PC-3 (cell line): ENCODE results near the gene KCNK6. TPM values are rescaled to one million over a fixed set of nuclear protein-coding genes. Genes with fewer than 3 reads are reported as not detected.

Source experiments
- ATAC-seq: fragments of 200-7000 bp; cut with Tn5 transposase; 2 replicates; pipeline ENCODE4 v1.9.1; 2020; ENCODE audit warnings: mild to moderate bottlenecking, moderate library complexity
- BruUV-seq: library from RNA; stranded (reverse); fragments of 400-500 nt; replicated peaks from 2 replicates; lab custom pipeline; 2021; lab: Mats Ljungman, UMichigan
- CTCF ChIA-PET: fragments of 300-600 bp; sonication (Branson Sonifier 250); formaldehyde crosslinking; loops from one replicate; lab custom pipeline; 2022; ENCODE audit warnings: antibody characterized with exemption; lab: Charles Lee
- POLR2A ChIA-PET: fragments of 300-600 bp; sonication (Branson Sonifier 250); formaldehyde crosslinking; loops from one replicate; lab custom pipeline; 2022; ENCODE audit warnings: antibody characterized with exemption; ENCODE audit not compliant: unreplicated experiment; lab: Charles Lee
- DNase-seq: peaks from one replicate; pipeline ENCODE4 v3.0.0-alpha.2; 2015
- H2AFZ ChIP-seq: fragments of 300-600 bp; sonication (generic); 2 replicates; pipeline ENCODE4 v1.6.0; 2016; ENCODE audit warnings: antibody characterized with exemption, low read length
- H3F3A ChIP-seq: fragments of 300-600 bp; sonication (generic); one replicate; pipeline ENCODE4 v1.6.0; 2017; ENCODE audit warnings: antibody characterized with exemption, low read length, control low read depth, mild to moderate bottlenecking; ENCODE audit not compliant: unreplicated experiment
- H3K27ac ChIP-seq: fragments of 300-600 bp; sonication (generic); 2 replicates; pipeline ENCODE4 v1.5.1; 2016; ENCODE audit warnings: mild to moderate bottlenecking, low read length
- H3K27me3 ChIP-seq: fragments of 300-600 bp; sonication (generic); 2 replicates; pipeline ENCODE4 v1.6.1; 2016; ENCODE audit warnings: low read length, mixed read lengths
- H3K36me3 ChIP-seq: fragments of 300-600 bp; sonication (generic); 2 replicates; pipeline ENCODE4 v1.6.1; 2016; ENCODE audit warnings: low read depth, mixed run types, low read length, mixed read lengths
- H3K4me1 ChIP-seq: fragments of 300-600 bp; sonication (generic); 2 replicates; pipeline ENCODE4 v1.5.1; 2016; ENCODE audit warnings: low read length; ENCODE audit not compliant: insufficient read depth
- H3K4me2 ChIP-seq: fragments of 300-600 bp; sonication (generic); 2 replicates; pipeline ENCODE4 v1.6.0; 2016; ENCODE audit warnings: low read length
- H3K4me3 ChIP-seq: fragments of 300-600 bp; sonication (generic); 2 replicates; pipeline ENCODE4 v1.5.1; 2016; ENCODE audit warnings: mild to moderate bottlenecking, low read length, mixed read lengths
- H3K79me2 ChIP-seq: fragments of 300-600 bp; sonication (generic); 2 replicates; pipeline ENCODE4 v1.6.1; 2017; ENCODE audit warnings: low read length, mixed read lengths
- H3K9ac ChIP-seq: fragments of 300-600 bp; sonication (generic); 2 replicates; pipeline ENCODE4 v1.6.0; 2016; ENCODE audit warnings: mild to moderate bottlenecking, low read length
- H3K9me2 ChIP-seq: fragments of 300-600 bp; sonication (generic); replicated peaks from 2 replicates; pipeline ENCODE4 v1.6.1; 2016; ENCODE audit warnings: mixed run types, low read length, mixed read lengths
- H3K9me3 ChIP-seq: fragments of 300-600 bp; sonication (generic); 2 replicates; pipeline ENCODE4 v1.6.1; 2016; ENCODE audit warnings: low read length, mixed read lengths
- H4K20me1 ChIP-seq: fragments of 300-600 bp; sonication (generic); 2 replicates; pipeline ENCODE4 v1.6.1; 2016; ENCODE audit warnings: low read length, mixed read lengths
- EZH2 ChIP-seq: fragments of 300-600 bp; sonication (generic); IDR thresholded peaks from one replicate; pipeline ENCODE4 v1.6.1; 2017; ENCODE audit warnings: antibody characterized with exemption, mild to moderate bottlenecking, low read length; ENCODE audit not compliant: unreplicated experiment
- EZH2phosphoT487 ChIP-seq: fragments of 300-600 bp; sonication (generic); IDR thresholded peaks from 2 replicates; pipeline ENCODE4 v1.6.1; 2018; ENCODE audit warnings: mild to moderate bottlenecking, antibody characterized with exemption, low read length, borderline replicate concordance
- intact Hi-C: fragments of 100-400 bp; cut with micrococcal nuclease; formaldehyde crosslinking; loops from 2 replicates; pipeline ENCODE4 v1.9.0; 2023
- total RNA-seq: library from RNA; depleted of rRNA; stranded (reverse); fragments of >200 nt; gene quantifications from 2 replicates; pipeline ENCODE4 v1.2.3, GENCODE V29; 2014
- TF ChIP-seq, protein P1 (sequence below): fragments of 300-600 bp; sonication (generic); conservative IDR thresholded peaks from 2 replicates; pipeline ENCODE4 v1.5.1; 2017; ENCODE audit warnings: antibody characterized with exemption, low read depth, mild to moderate bottlenecking, low read length

KCNK6 gene
- total RNA-seq, 1 experiment from 2014 or later: 3.3 TPM

GRCh38 chr19:38277549-38277948 is 42.1 kb upstream of the KCNK6 start:
- no peak overlapping the region for H3K9ac ChIP-seq
- DNase-seq: peak; percentile 84
- peak; percentile 42 for ATAC-seq

DNA sequence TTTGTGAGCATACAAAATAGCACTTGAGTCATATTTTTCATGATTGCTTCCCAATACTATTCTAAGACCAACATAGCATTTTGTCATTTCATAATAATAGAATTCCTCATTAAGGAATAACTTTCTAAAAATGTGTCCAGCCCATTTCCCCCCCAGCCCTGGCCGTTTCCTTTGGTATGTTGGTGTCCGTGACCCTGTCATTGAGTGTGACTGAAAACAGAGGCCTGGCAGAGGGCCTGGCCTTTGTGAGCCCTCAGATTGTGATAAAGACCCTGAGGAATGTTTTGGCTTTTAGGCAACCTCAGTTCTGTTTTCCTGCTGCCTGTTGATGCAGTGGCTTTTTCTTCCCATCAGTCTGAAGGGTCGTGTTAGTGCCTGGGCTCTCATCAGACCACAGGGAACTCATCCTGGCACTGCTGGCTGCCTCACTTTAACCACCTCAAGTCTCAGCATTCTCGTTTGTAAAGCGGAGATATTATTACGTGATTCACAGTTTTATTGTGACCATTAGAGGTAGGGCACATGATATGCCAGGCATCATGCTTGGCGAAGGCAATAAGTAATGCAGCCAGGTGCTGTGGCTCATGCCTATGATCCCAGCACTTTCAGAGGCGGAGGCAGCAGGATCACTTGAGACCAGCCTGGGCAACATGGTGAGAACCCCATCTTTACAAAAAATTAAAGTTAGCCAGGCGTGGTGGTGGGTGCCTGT is 41.5 kb upstream of the KCNK6 start:
- DNase-seq (peak; percentile 17), ATAC-seq (peak; percentile 48)
- H3K27me3 ChIP-seq: no peaks in the 10 kb centered on the region
- H3F3A ChIP-seq: peaks cover 3% of the 10 kb centered on the region
- H3K4me2 ChIP-seq: peak overlapping the region; percentile 78
- peaks cover 31% of the 10 kb centered on the region for H3K4me1 ChIP-seq
- H3K9me2 ChIP-seq: no peaks in the 10 kb centered on the region
- CTCF ChIA-PET: no interaction called here
- POLR2A ChIA-PET: interaction anchor here (0.7 kb wide), 1 partner anchor 27 kb away, joined by 8 read pairs; no protein-coding TSS in a partner anchor
- BruUV-seq: no TSS peak
- intact Hi-C loops: no loop called here
- H3K9ac ChIP-seq: no peak overlapping the region
- peak overlapping the region; percentile 65 for H3K27ac ChIP-seq
- peak overlapping the region; percentile 46; the same call in 1 of the 2 replicates for H3K4me3 ChIP-seq
- H3K9me3 ChIP-seq: no peaks in the 10 kb centered on the region
- no peak for TF ChIP-seq EZH2
- no peak for TF ChIP-seq EZH2phosphoT487
- TF ChIP-seq, protein P1, sequence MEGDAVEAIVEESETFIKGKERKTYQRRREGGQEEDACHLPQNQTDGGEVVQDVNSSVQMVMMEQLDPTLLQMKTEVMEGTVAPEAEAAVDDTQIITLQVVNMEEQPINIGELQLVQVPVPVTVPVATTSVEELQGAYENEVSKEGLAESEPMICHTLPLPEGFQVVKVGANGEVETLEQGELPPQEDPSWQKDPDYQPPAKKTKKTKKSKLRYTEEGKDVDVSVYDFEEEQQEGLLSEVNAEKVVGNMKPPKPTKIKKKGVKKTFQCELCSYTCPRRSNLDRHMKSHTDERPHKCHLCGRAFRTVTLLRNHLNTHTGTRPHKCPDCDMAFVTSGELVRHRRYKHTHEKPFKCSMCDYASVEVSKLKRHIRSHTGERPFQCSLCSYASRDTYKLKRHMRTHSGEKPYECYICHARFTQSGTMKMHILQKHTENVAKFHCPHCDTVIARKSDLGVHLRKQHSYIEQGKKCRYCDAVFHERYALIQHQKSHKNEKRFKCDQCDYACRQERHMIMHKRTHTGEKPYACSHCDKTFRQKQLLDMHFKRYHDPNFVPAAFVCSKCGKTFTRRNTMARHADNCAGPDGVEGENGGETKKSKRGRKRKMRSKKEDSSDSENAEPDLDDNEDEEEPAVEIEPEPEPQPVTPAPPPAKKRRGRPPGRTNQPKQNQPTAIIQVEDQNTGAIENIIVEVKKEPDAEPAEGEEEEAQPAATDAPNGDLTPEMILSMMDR: no peak
- peaks cover 8% of the 10 kb centered on the region; the same call in 1 of the 2 replicates for H4K20me1 ChIP-seq
- no peak overlapping the region for H2AFZ ChIP-seq
- peaks cover 99% of the 10 kb centered on the region for H3K79me2 ChIP-seq
- peaks cover 9% of the 10 kb centered on the region for H3K36me3 ChIP-seq

More at GRCh38 chr19:38277549-38277948, 42.1 kb upstream of the KCNK6 start:
- H2AFZ ChIP-seq: no peak overlapping the region
- peaks cover 99% of the 10 kb centered on the region for H3K79me2 ChIP-seq
- H3K9me2 ChIP-seq: no peaks in the 10 kb centered on the region
- no TSS peak for BruUV-seq
- peak overlapping the region; percentile 78 for H3K4me2 ChIP-seq
- ChIA-PET CTCF (no interaction called here), POLR2A (no interaction called here)
- H3K9me3 ChIP-seq: no peaks in the 10 kb centered on the region
- peak overlapping the region; percentile 46; the same call in 1 of the 2 replicates for H3K4me3 ChIP-seq
- peaks cover 9% of the 10 kb centered on the region for H3K36me3 ChIP-seq
- H3K27me3 ChIP-seq: no peaks in the 10 kb centered on the region
- peaks cover 34% of the 10 kb centered on the region for H3K4me1 ChIP-seq
- no peak for TF ChIP-seq EZH2
- peaks cover 9% of the 10 kb centered on the region; the same call in 1 of the 2 replicates for H4K20me1 ChIP-seq
- H3F3A ChIP-seq: peaks cover 3% of the 10 kb centered on the region
- peak overlapping the region; percentile 65 for H3K27ac ChIP-seq
- intact Hi-C loops: no loop called here

DNA sequence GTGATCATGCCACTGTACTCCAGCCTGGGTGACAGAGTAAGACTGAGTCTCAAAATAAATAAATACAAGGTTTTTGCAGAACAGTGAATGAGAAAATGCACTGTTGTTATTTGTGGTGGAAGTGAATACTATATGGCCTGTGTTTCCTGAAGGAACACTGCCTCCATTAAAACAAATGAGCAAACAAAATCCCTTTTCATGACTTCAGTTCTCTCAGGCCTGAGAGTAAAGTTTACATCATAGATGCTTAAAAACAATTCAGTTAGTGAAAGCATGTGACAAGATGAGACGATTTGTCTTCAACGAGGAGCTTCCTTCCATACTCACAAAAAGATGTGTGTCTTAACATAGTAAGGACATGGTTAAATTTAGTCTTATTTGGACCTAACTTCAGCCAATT is 40.9 kb upstream of the KCNK6 start:
- POLR2A ChIA-PET: interaction anchor here (0.7 kb wide), 1 partner anchor 28 kb away, joined by 8 read pairs; no protein-coding TSS in a partner anchor

More for the DNA sequence above, 40.9 kb upstream of the KCNK6 start:
- peaks cover 25% of the 10 kb centered on the region for H3K4me1 ChIP-seq
- TF ChIP-seq EZH2 (no peak), EZH2phosphoT487 (no peak)
- TF ChIP-seq, protein P1: no peak
- H3K36me3 ChIP-seq: peaks cover 9% of the 10 kb centered on the region
- H3K4me2 ChIP-seq: peak overlapping the region; percentile 78; the same call in 1 of the 2 replicates
- peak overlapping the region; percentile 65 for H3K27ac ChIP-seq
- no peak overlapping the region for H3K9ac ChIP-seq
- BruUV-seq: no TSS peak
- intact Hi-C loops: no loop called here
- H3F3A ChIP-seq: peaks cover 3% of the 10 kb centered on the region
- no peaks in the 10 kb centered on the region for H3K9me2 ChIP-seq
- peaks cover 98% of the 10 kb centered on the region for H3K79me2 ChIP-seq
- ATAC-seq (no peak), DNase-seq (no peak)
- H2AFZ ChIP-seq: no peak overlapping the region
- H3K9me3 ChIP-seq: no peaks in the 10 kb centered on the region
- H3K27me3 ChIP-seq: no peaks in the 10 kb centered on the region
- 0 out of 2 replicates have a peak, but pooled peaks cover 2% of the 10 kb centered on the region for H4K20me1 ChIP-seq
- H3K4me3 ChIP-seq: no peak overlapping the region
- CTCF ChIA-PET: no interaction called here
